NCI-H187 treated with DMSO at 0.1 percent for 48 hours (cell line): ENCODE results near the gene ENTPD8.
"Not testable (repeated sequence)": the region's sequence is repeated elsewhere in the genome, so short reads cannot be mapped to it uniquely, and the experiment has no call there.

ENCODE experiments used
- DNase-seq: peaks from one replicate; lab custom pipeline; 2025; lab: John Stamatoyannopoulos, UW

The ENTPD8 gene

DNA sequence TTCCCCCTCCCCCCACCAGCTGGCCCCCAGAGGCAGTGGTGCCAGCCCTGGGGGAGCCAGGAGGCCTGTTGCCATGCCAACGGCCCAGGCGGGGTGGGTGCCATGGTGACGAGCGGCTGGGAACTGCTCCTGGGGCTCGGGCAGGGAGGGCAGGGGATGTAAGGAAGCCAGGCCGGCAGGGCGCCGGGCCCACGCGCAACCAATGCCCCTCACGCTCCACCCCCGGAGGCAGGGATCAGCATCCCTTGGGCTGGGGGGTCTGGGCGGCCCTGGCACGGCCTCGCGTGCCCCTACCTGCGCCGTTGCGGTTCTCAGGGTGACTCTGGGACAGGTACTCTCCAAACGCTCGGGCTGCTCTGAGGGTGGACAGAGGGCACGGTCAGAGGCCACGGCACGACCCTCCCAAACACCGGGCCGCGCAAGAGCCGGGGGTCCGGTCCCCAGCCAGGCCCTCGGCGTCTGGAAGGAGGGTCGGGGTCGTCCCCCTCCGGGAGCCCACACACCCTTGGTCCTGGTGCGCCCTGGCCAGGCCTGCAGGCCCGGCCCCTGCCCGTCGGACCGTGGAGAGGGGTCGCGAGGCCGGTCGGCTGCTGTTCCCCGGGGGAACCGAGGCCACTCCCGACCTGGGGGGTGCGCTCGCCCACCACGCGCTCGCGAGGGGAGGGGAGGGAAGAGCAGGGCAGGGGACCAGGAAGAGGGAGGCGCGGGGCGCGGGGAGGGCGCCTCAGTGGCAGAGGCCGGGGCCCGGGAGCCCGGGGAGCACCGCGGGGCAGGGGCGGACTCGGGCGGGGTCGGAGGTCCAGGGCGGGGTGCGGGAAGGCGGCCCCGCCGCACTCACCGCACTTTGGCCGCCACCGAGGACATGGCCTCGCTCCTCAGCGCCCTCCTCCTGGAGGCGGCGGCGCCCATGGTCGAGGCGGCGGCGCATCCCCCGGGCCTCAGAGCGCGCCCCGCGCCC lies 17.3 kb upstream of the ENTPD8 start:
- DNase-seq: no peak

DNA sequence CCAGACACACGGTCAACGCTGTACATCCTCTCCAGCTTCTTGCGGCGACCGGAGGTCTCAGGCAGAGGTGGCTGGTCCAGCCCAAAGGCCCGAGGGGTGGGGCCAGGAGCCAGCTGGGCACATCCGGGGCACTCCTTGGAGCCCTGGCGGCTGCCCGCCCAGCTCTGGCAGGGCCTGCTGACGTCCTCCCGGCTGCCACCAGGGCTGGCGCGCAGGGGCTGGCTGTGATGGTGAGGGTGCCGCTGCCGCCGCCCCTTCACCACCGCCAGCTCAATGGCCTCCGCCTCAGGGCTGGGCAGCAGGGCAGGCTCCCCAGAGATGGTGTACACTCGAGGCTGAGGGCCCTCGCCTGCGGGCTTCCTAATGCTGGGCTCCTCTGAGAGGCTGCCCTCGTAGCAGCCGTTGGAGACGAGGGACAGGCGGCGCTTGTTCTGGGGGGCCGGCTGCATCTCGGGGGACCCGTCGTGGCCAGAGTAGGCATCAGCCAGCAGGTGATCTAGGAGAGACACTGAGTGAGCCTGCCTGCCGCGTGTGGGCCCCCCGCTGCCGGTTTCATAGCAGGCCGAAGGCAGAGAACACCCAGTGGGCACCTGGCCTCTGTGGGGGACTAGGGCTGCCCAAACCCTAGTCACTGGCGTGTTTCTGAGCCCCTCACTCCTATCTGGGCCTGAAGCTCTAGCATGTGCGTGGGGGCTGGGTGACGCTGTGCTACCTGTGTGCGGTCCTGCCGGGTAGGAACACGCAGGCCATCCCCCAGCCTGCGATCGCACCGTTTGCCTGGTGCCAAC lies 16.4 kb upstream of the ENTPD8 start:
- DNase-seq: no peak

DNA sequence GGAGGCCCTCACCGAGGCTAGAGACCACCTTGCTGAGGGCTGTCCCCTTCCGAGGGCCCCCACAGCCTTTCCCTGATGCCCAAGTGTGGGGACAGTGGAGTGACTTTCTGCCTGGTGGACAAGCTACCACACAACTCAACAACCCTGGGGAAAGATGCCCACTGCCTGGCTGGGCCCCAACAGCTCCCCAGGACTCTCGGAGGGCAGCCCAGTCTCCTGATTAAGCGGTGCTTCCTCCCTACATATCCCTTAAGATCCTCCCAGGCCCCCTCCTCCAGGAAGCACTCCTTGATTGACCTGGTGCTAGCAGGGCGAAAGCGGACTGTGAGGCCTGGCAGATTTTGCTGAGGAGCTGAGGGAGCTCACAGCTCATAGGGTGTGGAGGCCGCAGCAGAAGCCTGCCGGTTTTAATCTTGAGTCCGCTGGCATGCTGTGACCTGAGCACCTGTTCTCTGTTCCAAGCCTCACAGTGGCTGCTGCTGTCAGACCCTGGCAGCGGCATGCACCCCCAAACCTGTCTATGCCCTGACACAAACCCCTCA lies 15.8 kb upstream of the ENTPD8 start:
- no peak for DNase-seq

DNA sequence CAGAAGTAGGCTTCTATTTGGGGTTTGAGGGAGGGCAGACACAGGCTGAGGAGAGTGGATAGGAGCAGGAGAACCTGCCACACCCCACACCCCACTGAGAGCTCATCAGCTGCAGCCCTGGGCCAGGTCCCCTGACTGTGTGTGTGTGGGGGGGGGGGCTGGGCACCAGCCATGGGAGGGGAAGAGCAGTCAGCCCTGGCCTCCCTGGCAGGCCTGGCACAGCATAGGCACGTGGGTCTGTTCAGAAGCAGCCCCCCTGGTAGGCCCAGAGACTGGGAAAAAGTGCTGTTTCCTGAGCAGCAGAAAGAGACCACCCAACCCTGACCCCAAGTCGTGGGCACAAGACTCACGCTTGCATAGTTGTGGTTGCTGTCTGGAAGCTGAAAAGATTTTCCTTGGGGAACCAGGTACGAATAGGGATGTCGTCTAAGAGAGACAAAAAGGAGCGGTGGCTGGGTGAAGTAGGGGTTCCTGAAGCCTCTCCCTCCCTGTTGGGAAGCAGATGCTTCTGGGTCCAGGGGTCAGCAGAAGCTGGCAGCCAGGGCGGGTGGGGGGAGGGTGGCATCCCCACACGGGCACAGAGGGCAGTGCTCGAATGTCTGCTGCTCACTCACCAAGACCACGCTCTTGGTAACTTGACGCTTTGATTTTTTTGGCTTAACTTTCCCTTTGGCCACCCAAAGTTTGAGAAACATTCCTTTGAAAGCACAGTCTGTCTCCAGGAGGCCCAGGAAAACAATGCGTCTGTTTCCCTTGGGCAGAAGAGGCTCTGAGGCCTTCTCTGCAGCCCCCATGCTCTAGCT lies 15.1 kb upstream of the ENTPD8 start:
- no peak for DNase-seq

DNA sequence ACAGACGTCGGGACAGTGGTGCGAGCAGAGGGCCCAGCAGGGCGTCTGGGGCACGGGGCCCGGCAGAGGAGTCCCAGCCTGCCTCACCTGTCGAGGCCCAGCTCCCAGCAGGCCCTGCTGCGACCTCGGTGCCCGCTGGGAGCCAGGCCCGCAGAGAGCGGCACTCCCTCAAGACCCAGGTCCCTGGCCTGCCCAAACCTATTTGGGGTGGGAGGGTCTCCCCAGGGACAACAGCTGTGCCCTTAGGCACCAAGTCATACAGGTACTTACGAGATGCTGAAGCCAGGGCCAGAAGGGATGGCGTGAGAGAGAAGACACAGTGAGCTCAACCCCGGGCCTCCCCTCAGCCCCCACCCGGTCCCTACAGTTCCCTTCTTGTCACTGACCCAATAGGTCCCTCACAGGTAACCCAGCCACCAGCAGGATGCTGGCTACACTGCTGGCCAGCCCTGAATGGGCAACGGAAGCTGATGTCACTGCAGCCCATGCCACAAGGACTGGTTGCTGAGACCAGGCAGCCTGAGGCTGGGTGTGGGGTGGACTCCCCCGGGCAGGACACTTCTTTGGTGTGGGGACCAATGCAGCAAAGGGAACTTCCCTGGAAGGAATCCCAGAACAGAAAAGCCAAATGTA lies 14.3 kb upstream of the ENTPD8 start:
- no peak for DNase-seq

DNA sequence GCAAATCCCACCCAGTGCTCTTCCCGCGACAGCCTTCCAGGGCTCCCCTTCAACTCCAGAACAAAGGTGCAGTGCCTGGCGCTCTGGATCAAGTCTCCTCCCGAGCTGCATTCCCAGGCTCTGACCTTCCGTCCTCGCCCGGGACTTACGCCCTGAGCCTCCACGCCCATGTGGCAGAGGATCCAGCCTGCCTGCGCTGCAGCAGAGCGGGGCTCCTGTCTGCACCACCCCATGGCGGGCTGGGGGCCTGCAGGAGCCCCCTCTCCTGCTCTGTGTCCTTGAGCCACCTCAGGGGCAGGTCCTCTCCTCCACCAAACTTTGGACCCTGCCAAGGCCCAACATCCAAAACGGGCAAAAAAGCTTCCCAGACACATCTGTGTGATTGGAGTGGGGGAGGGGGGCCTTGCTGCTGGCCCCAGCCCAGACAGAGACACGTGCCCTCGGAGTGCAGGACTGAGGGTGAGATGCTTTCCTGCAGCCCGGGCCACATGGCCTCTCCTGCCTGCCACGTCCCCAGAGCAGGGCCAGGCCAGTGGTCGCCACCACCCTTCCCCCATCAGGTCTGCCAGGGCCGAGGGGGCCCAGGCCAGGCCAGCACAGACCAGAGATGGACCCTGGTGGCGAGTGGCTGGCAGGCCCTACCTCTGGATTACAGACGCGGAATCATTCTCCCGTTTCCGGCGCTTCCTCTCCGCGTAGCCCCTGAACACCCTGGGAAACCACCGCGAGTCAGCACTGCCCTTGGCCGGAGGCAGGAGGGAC lies 13.6 kb upstream of the ENTPD8 start:
- DNase-seq: no peak

DNA sequence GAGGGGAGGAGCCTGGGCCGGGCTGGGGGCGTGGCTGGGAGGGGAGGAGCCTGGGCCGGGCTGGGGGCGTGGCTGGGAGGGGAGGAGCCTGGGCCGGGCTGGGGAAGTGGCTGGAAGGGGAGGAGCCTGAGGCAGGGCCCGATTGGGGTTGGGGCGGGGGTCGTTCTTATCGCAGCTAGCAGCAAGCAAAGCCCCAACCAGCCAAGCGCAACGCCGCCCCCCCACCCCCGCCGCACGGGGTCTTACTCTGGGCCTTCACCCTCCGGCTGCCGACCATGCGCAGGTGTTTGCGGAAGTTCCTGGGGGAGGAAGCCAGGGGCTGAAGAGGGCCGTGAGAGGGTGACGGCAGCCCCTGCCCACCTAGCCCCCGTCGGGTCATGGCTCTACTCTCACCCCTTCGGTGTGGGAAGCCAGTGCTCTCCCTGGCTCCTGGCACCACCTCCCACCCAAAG lies 13.0 kb upstream of the ENTPD8 start:
- DNase-seq: no peak

DNA sequence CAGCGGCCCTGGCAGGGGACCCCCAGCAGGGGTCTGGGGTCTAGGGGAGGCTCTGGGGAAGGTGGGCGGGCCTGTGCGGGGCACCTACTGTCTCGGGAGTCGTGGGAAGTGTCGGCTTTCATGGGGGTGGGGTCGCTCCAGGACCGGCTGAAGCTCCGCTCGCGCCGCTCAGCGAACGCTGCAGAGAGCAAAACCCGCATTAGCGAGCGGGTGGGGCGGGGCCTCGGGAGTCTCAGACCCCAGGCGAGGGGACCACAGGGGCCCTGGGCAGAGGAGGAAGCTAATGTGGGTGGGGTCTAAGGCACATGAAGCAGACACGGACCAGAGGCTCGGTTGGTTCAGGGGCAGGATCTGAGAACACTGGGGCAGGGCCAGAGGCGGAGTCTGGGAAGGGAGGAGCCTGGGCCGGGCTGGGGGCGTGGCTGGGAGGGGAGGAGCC lies 12.5 kb upstream of the ENTPD8 start:
- no peak for DNase-seq

DNA sequence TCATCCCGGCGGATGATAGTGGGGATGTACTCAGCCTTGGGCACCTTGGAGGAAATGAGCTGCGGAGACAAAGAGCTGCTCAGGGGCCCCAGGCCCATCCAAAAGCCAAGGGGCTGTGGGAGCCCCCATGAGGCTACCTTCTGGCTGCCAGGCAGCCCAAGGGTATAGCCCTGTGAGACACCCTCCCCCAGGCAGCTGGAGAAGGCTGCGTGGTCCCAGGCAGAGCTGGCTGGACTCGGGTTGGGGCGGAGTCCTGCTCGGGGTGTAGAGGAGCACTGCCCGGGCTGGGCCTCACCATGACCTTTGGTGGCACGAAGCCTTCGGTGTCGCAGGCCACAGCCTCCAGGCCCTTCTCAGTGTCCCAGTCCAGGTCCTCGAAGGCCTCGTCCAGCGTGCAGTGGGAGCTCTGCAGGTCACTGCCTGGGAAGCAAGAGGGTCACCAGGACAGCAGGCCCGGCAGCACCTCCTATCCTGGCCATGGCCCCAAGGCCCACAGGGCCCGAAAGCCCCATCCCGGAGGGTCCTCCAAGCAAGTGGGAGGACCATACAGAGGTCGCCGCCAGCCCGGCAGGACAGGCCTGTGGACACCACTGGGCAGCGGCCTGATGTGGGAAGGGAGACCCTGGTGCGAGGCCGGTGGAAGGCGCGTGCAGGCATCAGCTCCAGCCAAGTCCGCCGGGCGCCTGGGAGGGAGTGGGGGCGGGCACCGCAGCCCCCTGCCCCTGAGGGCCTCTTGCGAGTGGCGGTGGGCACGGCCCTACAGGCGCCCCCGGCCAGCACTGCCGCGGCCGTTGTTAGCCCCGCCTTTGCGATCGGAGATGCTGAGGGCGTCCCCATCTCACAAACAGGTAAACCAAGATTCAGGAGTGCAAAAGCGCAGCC lies 11.8 kb upstream of the ENTPD8 start:
- DNase-seq: no peak

DNA sequence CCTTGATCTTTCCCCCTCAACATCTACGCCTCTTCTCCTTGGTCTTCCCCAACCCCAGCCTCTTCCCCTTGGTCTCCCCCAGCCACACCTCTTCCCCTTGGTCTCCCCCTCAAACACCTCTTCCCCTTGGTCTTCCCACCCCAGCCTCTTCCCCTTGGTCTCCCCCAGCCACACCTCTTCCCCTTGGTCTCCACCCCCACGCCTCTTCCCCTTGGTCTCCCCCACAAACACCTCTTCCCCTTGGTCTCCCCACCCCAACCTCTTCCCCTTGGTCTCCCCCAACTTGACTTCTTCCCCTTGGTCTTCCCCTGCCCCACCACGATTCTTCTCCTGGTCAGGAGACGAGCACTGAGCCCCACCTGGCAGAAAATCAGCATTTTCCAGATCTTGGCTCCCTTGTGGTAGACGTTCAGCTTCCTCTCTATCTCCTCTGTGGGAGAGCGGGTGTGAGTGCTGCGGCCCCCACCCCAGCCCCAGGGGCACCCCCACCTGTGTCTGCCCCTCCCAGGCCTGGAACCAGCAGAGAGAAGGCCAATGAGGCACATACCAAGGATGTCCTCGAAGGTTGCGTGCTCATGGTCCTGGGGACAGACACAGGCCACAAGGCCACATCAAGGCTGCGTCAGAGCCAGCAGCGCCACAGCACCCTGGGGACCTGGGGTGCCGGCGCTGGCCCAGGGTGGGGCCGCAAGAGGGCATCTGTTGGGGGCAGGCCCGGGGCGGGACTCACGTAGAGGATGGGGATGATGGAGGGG lies 11.0 kb upstream of the ENTPD8 start:
- DNase-seq: no peak

DNA sequence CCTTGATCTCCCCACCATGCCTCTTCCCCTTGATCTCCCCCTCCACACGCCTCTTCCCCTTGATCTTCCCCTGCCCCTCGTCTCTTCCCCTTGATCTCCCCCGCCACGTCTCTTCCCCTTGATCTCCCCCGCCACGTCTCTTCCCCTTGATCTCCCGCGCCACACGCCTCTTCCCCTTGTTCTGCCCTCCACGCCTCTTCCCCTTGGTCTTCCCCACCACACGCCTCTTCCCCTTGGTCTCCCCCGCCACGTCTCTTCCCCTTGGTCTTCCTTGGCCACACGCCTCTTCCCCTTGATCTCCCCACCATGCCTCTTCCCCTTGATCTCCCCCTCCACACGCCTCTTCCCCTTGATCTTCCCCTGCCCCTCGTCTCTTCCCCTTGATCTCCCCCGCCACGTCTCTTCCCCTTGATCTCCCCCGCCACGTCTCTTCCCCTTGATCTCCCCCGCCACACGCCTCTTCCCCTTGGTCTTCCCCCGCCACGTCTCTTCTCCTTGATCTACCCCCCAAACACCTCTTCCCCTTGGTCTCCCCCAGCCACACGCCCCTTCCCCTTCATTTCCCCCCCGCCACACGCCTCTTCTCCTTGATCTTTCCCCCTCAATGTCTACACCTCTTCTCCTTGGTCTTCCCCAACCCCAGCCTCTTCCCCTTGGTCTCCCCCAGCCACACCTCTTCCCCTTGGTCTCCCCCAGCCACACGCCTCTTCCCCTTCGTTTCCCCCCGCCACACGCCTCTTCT lies 10.3 kb upstream of the ENTPD8 start:
- not testable (repeated sequence) for DNase-seq

DNA sequence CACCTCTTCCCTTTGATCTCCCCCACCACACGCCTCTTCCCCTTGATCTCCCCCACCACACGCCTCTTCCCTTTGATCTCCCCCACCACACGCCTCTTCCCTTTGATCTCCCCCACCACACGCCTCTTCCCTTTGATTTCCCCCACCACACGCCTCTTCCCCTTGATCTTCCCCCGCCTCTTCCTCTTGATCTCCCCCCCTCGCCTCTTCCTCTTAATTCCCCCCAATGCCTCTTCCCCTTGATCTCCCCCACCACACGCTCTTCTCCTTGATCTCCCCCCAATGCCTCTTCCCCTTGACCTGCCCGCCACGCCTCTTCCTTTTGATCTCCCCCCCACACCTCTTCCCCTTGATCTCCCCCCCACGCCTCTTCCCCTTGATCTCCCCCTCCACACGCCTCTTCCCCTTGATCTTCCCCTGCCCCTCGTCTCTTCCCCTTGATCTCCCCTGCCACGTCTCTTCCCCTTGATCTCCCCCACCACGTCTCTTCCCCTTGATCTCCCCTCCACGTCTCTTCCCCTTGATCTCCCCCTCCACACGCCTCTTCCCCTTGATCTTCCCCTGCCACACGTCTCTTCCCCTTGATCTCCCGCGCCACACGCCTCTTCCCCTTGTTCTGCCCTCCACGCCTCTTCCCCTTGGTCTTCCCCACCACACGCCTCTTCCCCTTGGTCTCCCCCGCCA lies 9.5 kb upstream of the ENTPD8 start:
- not testable (repeated sequence) for DNase-seq

DNA sequence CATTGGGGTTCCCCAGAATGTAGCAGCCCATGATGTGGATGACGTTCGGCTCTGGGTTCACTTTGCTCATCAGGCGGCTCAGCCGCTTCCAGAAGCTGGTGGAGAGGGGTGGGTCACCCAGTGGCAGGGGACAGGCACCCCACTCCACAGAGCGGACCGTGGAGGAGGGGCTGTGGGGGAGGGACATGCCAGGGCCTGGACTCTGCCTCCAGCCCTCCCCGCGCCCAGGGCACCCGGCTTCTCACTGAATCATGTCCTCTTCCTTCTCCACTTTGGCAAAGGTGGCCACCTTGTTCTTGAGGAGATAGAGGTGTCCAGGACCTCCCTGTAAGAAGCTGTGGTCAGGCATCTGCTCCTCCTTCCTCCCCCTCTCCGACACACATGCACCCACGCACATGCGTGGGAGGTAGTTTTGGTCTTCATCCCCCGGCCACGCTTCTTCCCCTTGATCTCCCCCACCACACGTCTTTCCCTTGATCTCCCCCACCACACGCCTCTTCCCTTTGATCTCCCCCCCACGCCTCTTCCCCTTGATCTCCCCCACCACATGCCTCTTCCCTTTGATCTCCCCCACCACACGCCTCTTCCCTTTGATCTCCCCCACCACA lies 8.9 kb upstream of the ENTPD8 start:
- DNase-seq: no peak

DNA sequence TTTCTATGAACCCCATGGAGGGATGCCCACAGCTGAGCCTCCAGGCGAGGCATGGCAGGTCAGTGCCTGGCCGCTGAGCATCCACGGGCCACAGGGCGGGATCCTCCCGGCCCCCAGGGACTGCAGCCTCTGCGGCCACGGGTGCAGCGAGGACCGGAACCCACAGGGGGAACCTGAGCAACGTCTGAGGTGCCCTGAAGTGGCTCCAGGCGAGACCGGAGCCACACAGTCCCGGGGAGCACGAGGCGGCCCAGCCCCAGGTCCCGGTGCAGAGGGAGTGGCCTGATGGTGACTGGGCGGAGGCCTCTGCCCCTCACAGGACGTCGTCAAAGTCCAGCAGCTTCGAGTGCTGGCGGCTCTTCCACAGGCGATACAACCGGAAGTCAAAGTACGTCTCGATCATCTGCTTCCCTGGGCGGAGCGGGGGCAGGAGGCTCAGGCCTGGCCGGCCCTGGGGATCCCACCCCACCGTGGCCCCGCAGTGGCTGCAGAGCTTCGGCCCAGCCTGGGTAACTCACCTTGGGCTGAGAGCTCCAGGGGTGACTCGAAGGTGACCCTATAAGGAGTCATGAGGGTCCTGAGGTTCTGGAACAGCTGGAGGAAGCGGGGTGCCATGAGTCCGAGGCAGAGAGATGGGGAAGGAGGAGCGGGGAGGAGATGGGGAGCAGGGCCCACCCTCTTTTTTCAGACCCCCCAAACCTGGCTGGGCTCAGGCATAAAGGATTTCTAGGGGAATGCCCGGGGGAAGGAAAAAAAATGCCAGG lies 8.1 kb upstream of the ENTPD8 start:
- DNase-seq: no peak

DNA sequence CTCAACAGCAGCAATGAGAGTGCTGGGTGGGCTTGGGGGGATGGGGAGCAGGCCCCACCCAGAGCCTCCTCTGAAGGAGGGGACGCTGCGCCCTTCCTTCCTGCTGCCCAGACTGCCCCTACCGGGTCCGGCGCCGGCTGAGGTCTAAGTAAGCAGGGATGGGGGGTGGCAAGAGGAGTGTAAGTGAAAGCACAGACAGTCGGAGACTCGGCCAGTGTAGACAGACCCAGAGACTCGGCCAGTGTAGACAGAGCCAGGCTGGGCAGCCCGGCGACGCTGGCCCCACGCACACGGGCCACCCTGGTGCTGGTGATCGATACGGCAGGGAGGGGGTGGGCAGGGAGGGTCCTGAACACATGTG lies 7.4 kb upstream of the ENTPD8 start:
- DNase-seq: no peak
